ES-I3 (cell line): Measurements from ENCODE around the gene SLC35B2.

ENCODE experiments used
- H3K36me3 ChIP-seq: 2 replicates; pipeline ENCODE4 v1.6.1; 2013; ENCODE audit warnings: mild to moderate bottlenecking, low read length, control low read depth, moderate library complexity; ENCODE audit not compliant: insufficient read depth
- H3K4me1 ChIP-seq: 2 replicates; pipeline ENCODE4 v1.6.1; 2013; ENCODE audit warnings: mild to moderate bottlenecking, control low read depth, low read length; ENCODE audit not compliant: insufficient read depth
- H3K9ac ChIP-seq: 2 replicates; pipeline ENCODE4 v1.6.1; 2013; ENCODE audit warnings: low read depth, mild to moderate bottlenecking, low read length, moderate library complexity
- H3K9me3 ChIP-seq: 2 replicates; pipeline ENCODE4 v1.6.1; 2013; ENCODE audit warnings: mild to moderate bottlenecking, low read length, moderate library complexity; ENCODE audit not compliant: control insufficient read depth, insufficient read depth

The SLC35B2 gene

GRCh38 chr6:44247338-44248302, 9.7 kb downstream of the SLC35B2 start:
- H3K36me3 ChIP-seq: peaks cover 47% of the 10 kb centered on the region
- H3K9me3 ChIP-seq: no peaks in the 10 kb centered on the region
- H3K9ac ChIP-seq: peak overlapping the region; percentile 94
- H3K4me1 ChIP-seq: peaks cover 8% of the 10 kb centered on the region

GRCh38 chr6:44246663-44247337, 10.5 kb downstream of the SLC35B2 start, which contains the start of gene HSP90AB1:
Gene HSP90AB1 (plus strand): TSS chr6:44247101. CDS start chr6:44248630, 1,529 bp downstream.
- Histone ChIP-seq H3K9ac (peak within 1 kb of the TSS; percentile 94), H3K36me3 (peaks cover 41% of the 10 kb centered on the region), H3K4me1 (peaks cover 8% of the 10 kb centered on the region)

GRCh38 chr6:44245912-44246662, 11.2 kb downstream of the SLC35B2 start:
- peaks cover 34% of the 10 kb centered on the region for H3K36me3 ChIP-seq
- peak overlapping the region; percentile 94 for H3K9ac ChIP-seq
- peaks cover 8% of the 10 kb centered on the region for H3K4me1 ChIP-seq
- no peaks in the 10 kb centered on the region for H3K9me3 ChIP-seq

More at GRCh38 chr6:44246663-44247337, 10.5 kb downstream of the SLC35B2 start, which contains the start of gene HSP90AB1:
- H3K9me3 ChIP-seq: no peaks in the 10 kb centered on the region

- Histone ChIP-seq H3K4me1 (peaks cover 8% of the 10 kb centered on the region), H3K36me3 (peaks cover 28% of the 10 kb centered on the region), H3K9me3 (no peaks in the 10 kb centered on the region), H3K9ac (peak overlapping the region; percentile 43)
These were observed 11.9 kb downstream of the SLC35B2 start for GRCh38 chr6:44245391-44245911.

- H3K9me3 ChIP-seq: no peaks in the 10 kb centered on the region
- H3K9ac ChIP-seq: no peak overlapping the region
- peaks cover 11% of the 10 kb centered on the region for H3K4me1 ChIP-seq
- H3K36me3 ChIP-seq: peaks cover 7% of the 10 kb centered on the region
These were observed 14.0 kb downstream of the SLC35B2 start for GRCh38 chr6:44243345-44243744.

GRCh38 chr6:44238687-44239350, 18.5 kb downstream of the SLC35B2 start:
- Histone ChIP-seq H3K4me1 (peaks cover 24% of the 10 kb centered on the region), H3K9ac (no peak overlapping the region), H3K36me3 (0 out of 2 replicates have a peak, but pooled peaks cover under 1% of the 10 kb centered on the region), H3K9me3 (no peaks in the 10 kb centered on the region)

- 0 out of 2 replicates have a peak, but pooled peaks cover 6% of the 10 kb centered on the region for H3K36me3 ChIP-seq
- H3K4me1 ChIP-seq: peaks cover 25% of the 10 kb centered on the region
- peak overlapping the region; percentile 60 for H3K9ac ChIP-seq
- no peaks in the 10 kb centered on the region for H3K9me3 ChIP-seq
These were observed 19.4 kb downstream of the SLC35B2 start for GRCh38 chr6:44237813-44238433.

GRCh38 chr6:44237021-44237812, 20.1 kb downstream of the SLC35B2 start:
- H3K4me1 ChIP-seq: peaks cover 25% of the 10 kb centered on the region
- no peaks in the 10 kb centered on the region for H3K9me3 ChIP-seq
- H3K36me3 ChIP-seq: peaks cover 9% of the 10 kb centered on the region; the same call in 1 of the 2 replicates
- H3K9ac ChIP-seq: peak overlapping the region; percentile 60; the same call in 1 of the 2 replicates

- H3K9ac ChIP-seq: no peak overlapping the region
- peaks cover 10% of the 10 kb centered on the region; the same call in 1 of the 2 replicates for H3K36me3 ChIP-seq
- H3K4me1 ChIP-seq: peaks cover 25% of the 10 kb centered on the region
- H3K9me3 ChIP-seq: no peaks in the 10 kb centered on the region
These were observed 21.3 kb downstream of the SLC35B2 start for GRCh38 chr6:44235891-44236516.

GRCh38 chr6:44235269-44235668, 22.1 kb downstream of the SLC35B2 start:
- Histone ChIP-seq H3K36me3 (peaks cover 13% of the 10 kb centered on the region; the same call in 1 of the 2 replicates), H3K9me3 (no peaks in the 10 kb centered on the region), H3K4me1 (peaks cover 25% of the 10 kb centered on the region), H3K9ac (no peak overlapping the region)

GRCh38 chr6:44234101-44235025, 23.0 kb downstream of the SLC35B2 start:
- H3K4me1 ChIP-seq: peaks cover 25% of the 10 kb centered on the region

More at GRCh38 chr6:44234101-44235025, 23.0 kb downstream of the SLC35B2 start:
- no peak overlapping the region for H3K9ac ChIP-seq
- H3K9me3 ChIP-seq: no peaks in the 10 kb centered on the region
- H3K36me3 ChIP-seq: peaks cover 13% of the 10 kb centered on the region; the same call in 1 of the 2 replicates
